HepG2 (cell line): ENCODE data around the gene TMEM164. TPM values are rescaled to one million over a fixed set of nuclear protein-coding genes. Genes with fewer than 3 reads are reported as not detected.

Experiments used
- ATAC-seq: fragments of 200-7000 bp; cut with Tn5 transposase; 3 replicates; pipeline ENCODE4 v1.9.1; 2020; ENCODE audit warnings: mild to moderate bottlenecking, moderate library complexity
- BruUV-seq: library from RNA; stranded (reverse); fragments of 400-500 nt; replicated peaks from 2 replicates; lab custom pipeline; 2021; lab: Mats Ljungman, UMichigan
- CTCF ChIA-PET: fragments of 300-600 bp; formaldehyde crosslinking; extraction: SDS; loops from one replicate; lab custom pipeline; 2021; ENCODE audit warnings: low total read pairs, inconsistent platforms, low intra/inter-chr PET ratio; lab: Yijun Ruan, JAX
- POLR2A ChIA-PET: fragments of 350-600 bp; sonication (Branson Sonifier 250); formaldehyde crosslinking; loops from one replicate; lab custom pipeline; 2020; ENCODE audit warnings: antibody characterized with exemption, inconsistent platforms; lab: Yijun Ruan, JAX
- DNase-seq: peaks from one replicate; pipeline ENCODE4 v3.0.0-alpha.2; 2015; ENCODE audit warnings: low spot score
- FAIRE-seq: peaks from 3 replicates; lab custom pipeline; 2011; peaks lifted over from hg19 to GRCh38; lab: Jason Lieb, UNC
- H2AFZ ChIP-seq: one replicate; pipeline ENCODE4 v1.6.1; 2011; ENCODE audit warnings: low read length, inconsistent platforms
- H3K27ac ChIP-seq: fragments of 300-600 bp; 3 replicates; pipeline ENCODE4 v1.8.0; 2011; ENCODE audit warnings: mixed run types, mild to moderate bottlenecking, mixed read lengths, low read length, inconsistent platforms; ENCODE audit not compliant: insufficient read depth; ENCODE audit errors: extremely low read length
- H3K27me3 ChIP-seq, 2 experiments: fragments of 200-600 bp in 1 of 2; 2 replicates in 1 of 2; 3 replicates in 1 of 2; pipeline versions ENCODE4 v1.6.0 to v1.8.0; 2011; ENCODE audit warnings: low read length in 2 of 2, mild to moderate bottlenecking in 2 of 2, moderate library complexity in 2 of 2, inconsistent platforms in 1 of 2; ENCODE audit not compliant: insufficient read depth in 2 of 2, control insufficient read depth in 1 of 2
- H3K36me3 ChIP-seq, 2 experiments: fragments of 200-600 bp in 1 of 2; replicated peaks in 1 of 2; 2 replicates in 1 of 2; 3 replicates in 1 of 2; pipeline versions ENCODE4 v1.5.1 to v1.8.0; 2011; ENCODE audit warnings: low read length in 2 of 2, inconsistent platforms in 1 of 2; ENCODE audit not compliant: insufficient read depth in 2 of 2, control insufficient read depth in 1 of 2
- H3K4me1 ChIP-seq: 2 replicates; pipeline ENCODE4 v1.5.1; 2012; ENCODE audit warnings: low read length, inconsistent platforms; ENCODE audit not compliant: insufficient read depth
- H3K4me2 ChIP-seq: 2 replicates; pipeline ENCODE4 v1.6.0; 2011; ENCODE audit warnings: low read depth, low read length, inconsistent platforms
- H3K4me3 ChIP-seq, 3 experiments: fragments of 200-600 bp in 1 of 3; sonication (generic), shearing (Covaris generic) in 1 of 3; replicated peaks in 1 of 3; 2 replicates each; pipeline ENCODE4 v1.5.1; 2011 to 2016; ENCODE audit warnings: low read length in 3 of 3, inconsistent platforms in 2 of 3, low read depth in 2 of 3, mild to moderate bottlenecking in 2 of 3, control low read depth in 1 of 3, mixed read lengths in 1 of 3; ENCODE audit not compliant: insufficient read depth in 1 of 3
- H3K79me2 ChIP-seq: one replicate; pipeline ENCODE4 v1.6.1; 2011; ENCODE audit warnings: low read length, inconsistent platforms; ENCODE audit not compliant: insufficient read depth
- H3K9ac ChIP-seq: 2 replicates; pipeline ENCODE4 v1.6.0; 2011; ENCODE audit warnings: mild to moderate bottlenecking, low read depth, low read length, inconsistent platforms; ENCODE audit not compliant: insufficient read depth
- H3K9me3 ChIP-seq: 2 replicates; pipeline ENCODE4 v1.5.1; 2012; ENCODE audit warnings: mild to moderate bottlenecking, low read length
- H4K20me1 ChIP-seq: 2 replicates; pipeline ENCODE4 v1.6.0; 2011; ENCODE audit warnings: inconsistent platforms, mild to moderate bottlenecking, low read length, moderate library complexity; ENCODE audit not compliant: insufficient read depth
- DPF2 ChIP-seq: sonication (generic); formaldehyde crosslinking; IDR thresholded peaks from 2 replicates; pipeline ENCODE4 v1.4.0; 2020; ENCODE audit warnings: mild to moderate bottlenecking, low read depth, missing genetic modification reagents, borderline replicate concordance
- EP300 ChIP-seq, 3 experiments: sonication (generic) in 1 of 3; formaldehyde crosslinking in 1 of 3; IDR thresholded peaks; 2 replicates each; pipeline versions ENCODE4 v1.5.1 to v1.6.1; 2011 to 2020; ENCODE audit warnings: low read depth in 2 of 3, low read length in 2 of 3, borderline replicate concordance in 1 of 3, improper control_type of control experiment in 1 of 3, mild to moderate bottlenecking in 1 of 3, missing genetic modification reagents in 1 of 3, moderate library complexity in 1 of 3
- ETV5 ChIP-seq: IDR thresholded peaks from 2 replicates; pipeline ENCODE4 v1.6.1; 2018; ENCODE audit warnings: missing biosample characterization, missing genetic modification reagents, inconsistent platforms, borderline replicate concordance
- KDM5A ChIP-seq: fragments of 200-600 bp; sonication (generic); IDR thresholded peaks from 2 replicates; pipeline ENCODE4 v1.7.0; 2018; ENCODE audit warnings: antibody characterized with exemption, mild to moderate bottlenecking, low read length, borderline replicate concordance
- SATB2 ChIP-seq: sonication (generic); formaldehyde crosslinking; IDR thresholded peaks from 2 replicates; pipeline ENCODE4 v1.5.0; 2020; ENCODE audit warnings: missing genetic modification reagents
- SMAD1 ChIP-seq: sonication (generic); formaldehyde crosslinking; IDR thresholded peaks from 2 replicates; pipeline ENCODE4 v1.4.0; 2020; ENCODE audit warnings: missing genetic modification reagents, low read depth, mild to moderate bottlenecking, borderline replicate concordance
- TCF7 ChIP-seq: sonication (generic); IDR thresholded peaks from 2 replicates; pipeline ENCODE4 v1.6.1; 2016; ENCODE audit warnings: antibody characterized with exemption, low read depth
- ZBTB20 ChIP-seq: sonication (generic); formaldehyde crosslinking; IDR thresholded peaks from 2 replicates; pipeline ENCODE4 v1.8.1; 2023; ENCODE audit warnings: missing genetic modification reagents, low read depth, mild to moderate bottlenecking, borderline replicate concordance
- ZNF224 ChIP-seq: sonication (generic); formaldehyde crosslinking; IDR thresholded peaks from 2 replicates; pipeline ENCODE4 v1.5.0; 2020; ENCODE audit warnings: mild to moderate bottlenecking, missing genetic modification reagents
- ZNF235 ChIP-seq: sonication (generic); formaldehyde crosslinking; IDR thresholded peaks from 2 replicates; pipeline ENCODE4 v1.8.1; 2023; ENCODE audit warnings: mild to moderate bottlenecking, missing genetic modification reagents, borderline replicate concordance
- ZNF354B ChIP-seq: sonication (generic); formaldehyde crosslinking; IDR thresholded peaks from 2 replicates; pipeline ENCODE4 v1.8.0; 2022; ENCODE audit warnings: mild to moderate bottlenecking, missing genetic modification reagents
- ZNF446 ChIP-seq: sonication (generic); formaldehyde crosslinking; IDR thresholded peaks from 2 replicates; pipeline ENCODE4 v1.5.0; 2020; ENCODE audit warnings: mild to moderate bottlenecking, missing genetic modification reagents
- ZNF468 ChIP-seq: sonication (generic); formaldehyde crosslinking; IDR thresholded peaks from 2 replicates; pipeline ENCODE4 v1.8.0; 2022; ENCODE audit warnings: mild to moderate bottlenecking, moderate library complexity, missing genetic modification reagents
- WGBS: methylation state at CpG from one replicate; pipeline ENCODE4 v1.1.6; 2017; ENCODE audit warnings: low lambda C conversion rate; 5-methylcytosine and 5-hydroxymethylcytosine counted together
- in situ Hi-C: cut with HindIII; loops from 2 replicates; pipeline ENCODE4 v1.10.0; 2017; ENCODE audit warnings: low pct_unique_long_range_greater_than_20kb; ENCODE audit not compliant: extremely low pct_ligation_motif_present
- intact Hi-C: fragments of 100-400 bp; cut with micrococcal nuclease; formaldehyde crosslinking; loops from one replicate; pipeline ENCODE4 v1.10.0; 2022; ENCODE audit not compliant: unreplicated experiment
- polyA plus RNA-seq, 8 experiments: library from polyadenylated mRNA; depleted of rRNA in 3 of 8; stranded (reverse) in 7 of 8; unstranded in 1 of 8; fragments of >200 nt; fragmentation: Illumina TruSeq in 4 of 8; extraction: Trizol in 4 of 8; gene quantifications; 2 replicates each; pipeline versions ENCODE4 v1.2.1 to v1.2.3, GENCODE V29; 2011 to 2016; ENCODE audit warnings: low read depth in 4 of 8, missing spikeins in 1 of 8, mixed read lengths in 1 of 8; ENCODE audit not compliant: insufficient read depth in 1 of 8
- total RNA-seq, 5 experiments: library from RNA; depleted of rRNA; stranded (reverse); fragments of >200 nt; fragmentation: Illumina TruSeq; extraction: Trizol; gene quantifications; 2 replicates each; pipeline ENCODE4 v1.2.3, GENCODE V29; 2016; ENCODE audit warnings: low read depth in 1 of 5
- TF ChIP-seq, protein P1 (sequence below): sonication (generic); formaldehyde crosslinking; IDR thresholded peaks from 2 replicates; pipeline ENCODE4 v1.4.0; 2020; ENCODE audit warnings: mild to moderate bottlenecking, missing genetic modification reagents, borderline replicate concordance
- TF ChIP-seq, protein P2 (sequence below): sonication (generic); formaldehyde crosslinking; IDR thresholded peaks from 2 replicates; pipeline ENCODE4 v1.4.0; 2020; ENCODE audit warnings: missing genetic modification reagents

TMEM164 gene
- total and polyA plus RNA-seq, 2 of the 13 experiments (the other 11 are each of a cell fraction or from before 2014, with no cell fraction given): 5.8 to 13.2 TPM

DNA sequence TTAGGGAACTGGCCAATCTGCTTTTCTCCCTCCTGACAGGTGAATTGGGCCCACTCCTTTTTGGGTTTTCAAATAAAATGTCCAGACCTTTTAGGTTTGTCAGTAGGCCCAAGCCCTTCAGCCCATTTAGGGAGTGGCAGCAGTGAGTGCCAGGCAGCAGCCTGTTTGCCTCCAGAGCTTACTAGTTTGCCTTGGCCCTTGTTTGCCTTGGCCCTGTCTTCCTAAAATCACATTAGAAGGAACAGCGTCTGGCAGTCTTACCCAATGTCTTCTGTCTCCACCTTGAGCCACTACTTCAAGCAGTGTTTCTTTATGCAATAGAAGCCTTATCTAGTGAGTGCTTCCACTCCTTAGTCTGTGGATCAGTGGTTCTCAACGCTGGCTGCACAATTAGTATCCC lies 117.1 kb downstream of the TMEM164 start:
- no peaks in the 10 kb centered on the region for H3K9me3 ChIP-seq
- TF ChIP-seq KDM5A: no peak
- no peak for TF ChIP-seq ZNF354B
- no peak for TF ChIP-seq EP300 (IDR thresholded peaks at IDR 0.05; ENCODE audit: low read depth in 2 of 2, low read length in 2 of 2)
- no peak for TF ChIP-seq EP300 (CRISPR knock-in tag; IDR thresholded peaks at IDR 0.05; ENCODE audit: borderline replicate concordance)
- no peak for TF ChIP-seq ZNF446 (CRISPR knock-in tag)
- TF ChIP-seq SATB2 (CRISPR knock-in tag): no peak
- no peak for TF ChIP-seq DPF2 (CRISPR knock-in tag)
- TF ChIP-seq TCF7: no peak
- TF ChIP-seq ETV5: no peak
- TF ChIP-seq, protein P1, sequence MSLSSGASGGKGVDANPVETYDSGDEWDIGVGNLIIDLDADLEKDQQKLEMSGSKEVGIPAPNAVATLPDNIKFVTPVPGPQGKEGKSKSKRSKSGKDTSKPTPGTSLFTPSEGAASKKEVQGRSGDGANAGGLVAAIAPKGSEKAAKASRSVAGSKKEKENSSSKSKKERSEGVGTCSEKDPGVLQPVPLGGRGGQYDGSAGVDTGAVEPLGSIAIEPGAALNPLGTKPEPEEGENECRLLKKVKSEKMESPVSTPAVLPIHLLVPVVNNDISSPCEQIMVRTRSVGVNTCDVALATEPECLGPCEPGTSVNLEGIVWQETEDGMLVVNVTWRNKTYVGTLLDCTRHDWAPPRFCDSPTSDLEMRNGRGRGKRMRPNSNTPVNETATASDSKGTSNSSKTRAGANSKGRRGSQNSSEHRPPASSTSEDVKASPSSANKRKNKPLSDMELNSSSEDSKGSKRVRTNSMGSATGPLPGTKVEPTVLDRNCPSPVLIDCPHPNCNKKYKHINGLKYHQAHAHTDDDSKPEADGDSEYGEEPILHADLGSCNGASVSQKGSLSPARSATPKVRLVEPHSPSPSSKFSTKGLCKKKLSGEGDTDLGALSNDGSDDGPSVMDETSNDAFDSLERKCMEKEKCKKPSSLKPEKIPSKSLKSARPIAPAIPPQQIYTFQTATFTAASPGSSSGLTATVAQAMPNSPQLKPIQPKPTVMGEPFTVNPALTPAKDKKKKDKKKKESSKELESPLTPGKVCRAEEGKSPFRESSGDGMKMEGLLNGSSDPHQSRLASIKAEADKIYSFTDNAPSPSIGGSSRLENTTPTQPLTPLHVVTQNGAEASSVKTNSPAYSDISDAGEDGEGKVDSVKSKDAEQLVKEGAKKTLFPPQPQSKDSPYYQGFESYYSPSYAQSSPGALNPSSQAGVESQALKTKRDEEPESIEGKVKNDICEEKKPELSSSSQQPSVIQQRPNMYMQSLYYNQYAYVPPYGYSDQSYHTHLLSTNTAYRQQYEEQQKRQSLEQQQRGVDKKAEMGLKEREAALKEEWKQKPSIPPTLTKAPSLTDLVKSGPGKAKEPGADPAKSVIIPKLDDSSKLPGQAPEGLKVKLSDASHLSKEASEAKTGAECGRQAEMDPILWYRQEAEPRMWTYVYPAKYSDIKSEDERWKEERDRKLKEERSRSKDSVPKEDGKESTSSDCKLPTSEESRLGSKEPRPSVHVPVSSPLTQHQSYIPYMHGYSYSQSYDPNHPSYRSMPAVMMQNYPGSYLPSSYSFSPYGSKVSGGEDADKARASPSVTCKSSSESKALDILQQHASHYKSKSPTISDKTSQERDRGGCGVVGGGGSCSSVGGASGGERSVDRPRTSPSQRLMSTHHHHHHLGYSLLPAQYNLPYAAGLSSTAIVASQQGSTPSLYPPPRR (CRISPR knock-in tag): no peak
- TF ChIP-seq ZNF468 (CRISPR knock-in tag): no peak
- TF ChIP-seq SMAD1 (CRISPR knock-in tag): no peak
- TF ChIP-seq, protein P2, sequence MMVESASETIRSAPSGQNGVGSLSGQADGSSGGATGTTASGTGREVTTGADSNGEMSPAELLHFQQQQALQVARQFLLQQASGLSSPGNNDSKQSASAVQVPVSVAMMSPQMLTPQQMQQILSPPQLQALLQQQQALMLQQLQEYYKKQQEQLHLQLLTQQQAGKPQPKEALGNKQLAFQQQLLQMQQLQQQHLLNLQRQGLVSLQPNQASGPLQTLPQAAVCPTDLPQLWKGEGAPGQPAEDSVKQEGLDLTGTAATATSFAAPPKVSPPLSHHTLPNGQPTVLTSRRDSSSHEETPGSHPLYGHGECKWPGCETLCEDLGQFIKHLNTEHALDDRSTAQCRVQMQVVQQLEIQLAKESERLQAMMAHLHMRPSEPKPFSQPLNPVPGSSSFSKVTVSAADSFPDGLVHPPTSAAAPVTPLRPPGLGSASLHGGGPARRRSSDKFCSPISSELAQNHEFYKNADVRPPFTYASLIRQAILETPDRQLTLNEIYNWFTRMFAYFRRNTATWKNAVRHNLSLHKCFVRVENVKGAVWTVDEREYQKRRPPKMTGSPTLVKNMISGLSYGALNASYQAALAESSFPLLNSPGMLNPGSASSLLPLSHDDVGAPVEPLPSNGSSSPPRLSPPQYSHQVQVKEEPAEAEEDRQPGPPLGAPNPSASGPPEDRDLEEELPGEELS (CRISPR knock-in tag): no peak
- TF ChIP-seq ZBTB20 (CRISPR knock-in tag): no peak
- no peak for TF ChIP-seq ZNF235
- no peak for TF ChIP-seq ZNF224 (CRISPR knock-in tag)
- intact Hi-C loops (no loop called here), in situ Hi-C loops (loop anchor here (10.0 kb wide), 1 partner anchor 195 kb away; no protein-coding TSS in a partner anchor)
- H3K4me2 ChIP-seq: no peak overlapping the region
- H3K4me1 ChIP-seq: peaks cover 53% of the 10 kb centered on the region
- no peaks in the 10 kb centered on the region for H3K79me2 ChIP-seq
- no peak overlapping the region for H3K9ac ChIP-seq
- BruUV-seq: no TSS peak
- H3K27ac ChIP-seq: no peak overlapping the region
- ATAC-seq (no peak), DNase-seq (no peak), FAIRE-seq (no peak)
- no peaks in the 10 kb centered on the region for H3K27me3 ChIP-seq
- no peak overlapping the region for H3K4me3 ChIP-seq
- CTCF ChIA-PET: no interaction called here
- no peaks in the 10 kb centered on the region for H3K36me3 ChIP-seq
- H2AFZ ChIP-seq: no peak overlapping the region
- WGBS: 70% methylated on average over 2 of the region's 2 CpGs
- POLR2A ChIA-PET: no interaction called here
- no peaks in the 10 kb centered on the region for H4K20me1 ChIP-seq
